ENCODE data around the gene KREMEN1.

DNA sequence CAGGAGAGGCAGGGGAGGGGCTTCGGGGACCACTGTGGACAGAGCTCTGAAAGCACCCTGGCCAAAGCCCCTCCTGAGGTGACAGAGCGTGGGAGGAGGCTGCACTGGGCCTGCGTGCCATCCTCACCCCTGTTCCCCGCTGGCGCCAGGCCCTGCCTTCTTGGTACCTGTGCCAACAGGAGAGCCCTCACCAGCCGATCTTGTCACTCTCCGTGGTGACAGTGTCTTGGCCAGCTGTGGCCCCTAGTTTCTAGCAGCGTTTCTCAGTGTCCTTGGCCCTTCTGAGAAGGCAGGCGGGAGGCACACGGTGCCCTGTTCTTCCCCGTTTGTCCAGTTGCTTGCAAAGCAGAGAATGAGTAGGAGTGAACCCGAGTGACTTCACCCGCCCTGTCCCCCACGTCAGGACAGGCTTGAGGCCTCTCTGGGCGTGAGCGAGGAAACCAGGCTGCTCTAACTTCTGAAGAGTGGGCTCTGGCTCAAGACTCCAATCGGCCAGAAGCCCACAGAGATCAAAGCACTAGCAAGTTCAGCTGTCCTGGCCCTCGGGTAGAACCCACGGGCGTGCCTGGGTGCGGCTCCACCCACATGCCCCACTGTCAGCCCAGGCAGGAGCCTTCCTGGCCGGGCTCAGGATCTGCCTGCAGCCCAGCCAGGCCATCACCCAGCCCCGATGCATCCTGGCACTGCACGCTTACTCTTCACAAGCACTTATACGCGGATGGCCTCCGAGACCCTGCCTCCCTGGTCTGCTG is 72.7 kb downstream of the KREMEN1 start:
- TF ChIP-seq, protein P1, sequence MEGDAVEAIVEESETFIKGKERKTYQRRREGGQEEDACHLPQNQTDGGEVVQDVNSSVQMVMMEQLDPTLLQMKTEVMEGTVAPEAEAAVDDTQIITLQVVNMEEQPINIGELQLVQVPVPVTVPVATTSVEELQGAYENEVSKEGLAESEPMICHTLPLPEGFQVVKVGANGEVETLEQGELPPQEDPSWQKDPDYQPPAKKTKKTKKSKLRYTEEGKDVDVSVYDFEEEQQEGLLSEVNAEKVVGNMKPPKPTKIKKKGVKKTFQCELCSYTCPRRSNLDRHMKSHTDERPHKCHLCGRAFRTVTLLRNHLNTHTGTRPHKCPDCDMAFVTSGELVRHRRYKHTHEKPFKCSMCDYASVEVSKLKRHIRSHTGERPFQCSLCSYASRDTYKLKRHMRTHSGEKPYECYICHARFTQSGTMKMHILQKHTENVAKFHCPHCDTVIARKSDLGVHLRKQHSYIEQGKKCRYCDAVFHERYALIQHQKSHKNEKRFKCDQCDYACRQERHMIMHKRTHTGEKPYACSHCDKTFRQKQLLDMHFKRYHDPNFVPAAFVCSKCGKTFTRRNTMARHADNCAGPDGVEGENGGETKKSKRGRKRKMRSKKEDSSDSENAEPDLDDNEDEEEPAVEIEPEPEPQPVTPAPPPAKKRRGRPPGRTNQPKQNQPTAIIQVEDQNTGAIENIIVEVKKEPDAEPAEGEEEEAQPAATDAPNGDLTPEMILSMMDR (conservative IDR thresholded peaks at IDR 0.05 in 1 of 2, IDR thresholded peaks at IDR 0.05 in 1 of 2; ENCODE audit: extremely low read depth in 1 of 2, insufficient read depth in 1 of 2, low read depth in 1 of 2, low read length in 2 of 2), result no peak
- TF ChIP-seq EZH2 (IDR thresholded peaks at IDR 0.05; ENCODE audit: borderline replicate concordance, low read length), result no peak

All from mammary epithelial cell (primary cell).